ENCODE data around the gene GPR137B. TPM values are rescaled to one million over a fixed set of nuclear protein-coding genes. Genes with fewer than 3 reads are reported as not detected.

GPR137B gene
- total RNA-seq, 1 donor from 2014 or later: 16.0 TPM

GRCh38 chr1:236204656-236205055 lies 62.3 kb downstream of the GPR137B start:
- Mint-ChIP-seq H3K27ac (no peak overlapping the region), H3K36me3 (peaks cover 60% of the 10 kb centered on the region), H3K4me1 (ENCODE audit: unreplicated experiment) (peaks cover 16% of the 10 kb centered on the region), H3K27me3 (no peaks in the 10 kb centered on the region), H3K9me3 (peaks cover 4% of the 10 kb centered on the region), H3K4me3 (no peak overlapping the region)
- TF ChIP-seq CTCF (conservative IDR thresholded peaks at IDR 0.05): no peak
- no peak for DNase-seq (ENCODE audit: extremely low spot score, unreplicated experiment)

- H3K4me3 Mint-ChIP-seq: peak overlapping the region; percentile 1
- H3K27me3 Mint-ChIP-seq: no peaks in the 10 kb centered on the region
- peaks cover 44% of the 10 kb centered on the region for H3K36me3 Mint-ChIP-seq
- peaks cover 16% of the 10 kb centered on the region for H3K4me1 Mint-ChIP-seq (ENCODE audit: unreplicated experiment)
- TF ChIP-seq CTCF (conservative IDR thresholded peaks at IDR 0.05): no peak
- peaks cover 4% of the 10 kb centered on the region for H3K9me3 Mint-ChIP-seq
- H3K27ac Mint-ChIP-seq: peak overlapping the region; percentile 4
- DNase-seq (ENCODE audit: extremely low spot score, unreplicated experiment): no peak
These were observed 64.2 kb downstream of the GPR137B start for GRCh38 chr1:236206548-236206947.

- Mint-ChIP-seq H3K4me1 (ENCODE audit: unreplicated experiment) (peaks cover 18% of the 10 kb centered on the region), H3K4me3 (no peak overlapping the region), H3K27ac (peak overlapping the region; percentile 4), H3K9me3 (peaks cover 4% of the 10 kb centered on the region), H3K27me3 (no peaks in the 10 kb centered on the region), H3K36me3 (peaks cover 40% of the 10 kb centered on the region)
- no peak for DNase-seq (ENCODE audit: extremely low spot score, unreplicated experiment)
- no peak for TF ChIP-seq CTCF (conservative IDR thresholded peaks at IDR 0.05)
These were observed 64.8 kb downstream of the GPR137B start for GRCh38 chr1:236207121-236207520.

- Mint-ChIP-seq H3K27me3 (no peaks in the 10 kb centered on the region), H3K4me1 (ENCODE audit: unreplicated experiment) (peaks cover 20% of the 10 kb centered on the region), H3K4me3 (no peak overlapping the region), H3K27ac (peak overlapping the region; percentile 4), H3K9me3 (peaks cover 2% of the 10 kb centered on the region), H3K36me3 (peaks cover 39% of the 10 kb centered on the region)
- no peak for DNase-seq (ENCODE audit: extremely low spot score, unreplicated experiment)
- TF ChIP-seq CTCF (conservative IDR thresholded peaks at IDR 0.05): no peak
These were observed 65.2 kb downstream of the GPR137B start for GRCh38 chr1:236207569-236207968.

- Mint-ChIP-seq H3K27ac (no peak overlapping the region), H3K36me3 (peaks cover 24% of the 10 kb centered on the region), H3K27me3 (no peaks in the 10 kb centered on the region), H3K4me3 (no peak overlapping the region), H3K9me3 (no peaks in the 10 kb centered on the region), H3K4me1 (ENCODE audit: unreplicated experiment) (peaks cover 20% of the 10 kb centered on the region)
- DNase-seq (ENCODE audit: extremely low spot score, unreplicated experiment): no peak
- no peak for TF ChIP-seq CTCF (conservative IDR thresholded peaks at IDR 0.05)
These were observed 66.8 kb downstream of the GPR137B start for GRCh38 chr1:236209185-236209584.

GRCh38 chr1:236209713-236210112 lies 67.4 kb downstream of the GPR137B start:
- no peak overlapping the region for H3K4me3 Mint-ChIP-seq
- H3K27ac Mint-ChIP-seq: no peak overlapping the region
- peaks cover 20% of the 10 kb centered on the region for H3K4me1 Mint-ChIP-seq (ENCODE audit: unreplicated experiment)

More at GRCh38 chr1:236209713-236210112, 67.4 kb downstream of the GPR137B start:
- H3K36me3 Mint-ChIP-seq: peaks cover 23% of the 10 kb centered on the region
- H3K9me3 Mint-ChIP-seq: no peaks in the 10 kb centered on the region
- no peak for TF ChIP-seq CTCF (conservative IDR thresholded peaks at IDR 0.05)
- H3K27me3 Mint-ChIP-seq: no peaks in the 10 kb centered on the region
- DNase-seq (ENCODE audit: extremely low spot score, unreplicated experiment): no peak

Data from type B pancreatic cell (in vitro differentiated cells).